Breast epithelium (tissue), 4 donors: ENCODE measurements around the gene SLC25A43. TPM values are rescaled to one million over a fixed set of nuclear protein-coding genes. Genes with fewer than 3 reads are reported as not detected.
A peak's percentile ranks its signal among the peaks of the same experiment; 100 is the strongest.
"Not testable (repeated sequence)": the region's sequence is repeated elsewhere in the genome, so short reads cannot be mapped to it uniquely, and the experiment has no call there.

Source experiments
- DNase-seq, 2 donors: peaks; one replicate each; pipeline ENCODE4 v3.0.0-alpha.2; 2019; ENCODE audit warnings: low spot score in 2 of 2
- H3K27ac ChIP-seq, 2 donors: fragments of 200-600 bp; sonication (generic) in 1 of 2; one replicate each; pipeline ENCODE4 v1.5.1; 2016 to 2019; ENCODE audit warnings: mild to moderate bottlenecking in 1 of 2
- H3K27me3 ChIP-seq, 2 donors: fragments of 200-600 bp; sonication (generic) in 1 of 2; one replicate each; pipeline versions ENCODE4 v1.5.1 to v1.6.0; 2017 to 2019; ENCODE audit warnings: control low read depth in 1 of 2, mild to moderate bottlenecking in 1 of 2
- H3K36me3 ChIP-seq: fragments of 200-600 bp; one replicate; pipeline ENCODE4 v1.5.1; 2019
- H3K4me1 ChIP-seq, 2 donors: fragments of 200-600 bp; sonication (generic); one replicate each; pipeline ENCODE4 v1.5.1; 2016 to 2019; ENCODE audit warnings: control low read depth in 1 of 2
- H3K4me3 ChIP-seq, 3 donors: fragments of 200-600 bp; sonication (generic); 1 replicate in 2 of 3; 2 replicates in 1 of 3; pipeline ENCODE4 v1.5.1; 2016 to 2019; ENCODE audit warnings: mild to moderate bottlenecking in 3 of 3, moderate library complexity in 2 of 3
- H3K9me3 ChIP-seq, 2 donors: fragments of 200-600 bp; sonication (generic) in 1 of 2; one replicate each; pipeline ENCODE4 v1.5.1; 2016 to 2019; ENCODE audit warnings: control low read depth in 1 of 2
- POLR2A ChIP-seq: fragments of 450-650 bp; IDR thresholded peaks from one replicate; pipeline ENCODE4 v1.6.1; 2016; ENCODE audit warnings: antibody characterized with exemption, mild to moderate bottlenecking, moderate library complexity
- POLR2AphosphoS5 ChIP-seq, 3 donors: sonication (generic); formaldehyde crosslinking; IDR thresholded peaks; one replicate each; pipeline ENCODE4 v1.6.1; 2017; ENCODE audit warnings: antibody characterized with exemption in 3 of 3
- intact Hi-C: fragments of 100-400 bp; cut with DNase I; formaldehyde crosslinking; loops from one replicate; pipeline ENCODE4 v1.15.1; 2023; ENCODE audit warnings: low total_unique reads
- total RNA-seq, 3 donors: library from RNA; depleted of rRNA; stranded (reverse); fragments of >200 nt; gene quantifications; one replicate each; pipeline ENCODE4 v1.1.0, GENCODE V29; 2016
- TF ChIP-seq, protein P1 (sequence below), 3 donors: fragments of 450-650 bp; IDR thresholded peaks; one replicate each; pipeline ENCODE4 v1.5.1; 2016 to 2017; ENCODE audit warnings: antibody characterized with exemption in 3 of 3, mild to moderate bottlenecking in 3 of 3, moderate library complexity in 3 of 3

SLC25A43 gene
- total RNA-seq, 3 donors from 2014 or later = 16.3 to 20.5 (median 19.0) TPM

DNA sequence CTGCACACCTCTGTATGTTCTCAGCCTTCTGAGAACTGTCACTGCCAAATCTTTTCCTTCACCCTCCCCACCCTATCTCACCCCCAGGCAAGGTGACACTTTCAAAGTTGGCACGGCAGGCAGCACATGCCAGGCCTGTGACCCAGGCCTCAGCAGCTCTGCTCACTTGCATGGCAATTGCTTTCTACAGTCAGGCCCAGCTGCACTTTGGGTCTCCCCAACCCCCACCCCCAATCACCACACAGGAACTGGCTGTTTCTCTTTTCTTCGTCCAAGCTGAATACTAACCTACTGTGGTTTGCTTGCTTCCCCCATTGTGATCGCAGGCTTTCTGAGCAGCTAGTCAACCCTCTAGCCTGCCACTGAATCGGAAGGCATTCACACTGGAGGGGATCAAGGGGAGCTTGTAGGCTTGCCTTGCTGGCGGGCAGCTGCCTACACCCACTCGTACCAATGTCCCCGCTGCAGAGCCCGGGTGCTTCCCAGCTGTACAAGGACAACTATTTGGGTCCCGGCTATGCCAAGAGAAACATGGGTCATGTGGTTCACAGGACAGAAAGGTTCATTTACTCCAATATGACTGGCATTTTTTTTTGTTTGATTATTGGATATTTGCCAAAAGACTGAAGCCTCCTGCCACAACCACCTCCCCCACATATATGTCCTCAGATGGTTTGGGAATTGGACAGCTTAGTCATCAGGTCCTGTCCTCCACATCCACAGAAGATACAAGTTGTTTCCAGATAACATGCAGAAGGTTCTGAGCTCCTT, 28.1 kb downstream of the SLC25A43 start:
- H3K36me3 ChIP-seq = no peaks in the 10 kb centered on the region
- no peak overlapping the region for H3K4me3 ChIP-seq
- H3K27ac ChIP-seq = peak overlapping the region; percentile 18 to 52
- H3K4me1 ChIP-seq = no peaks in the 10 kb centered on the region
- H3K27me3 ChIP-seq = no peaks in the 10 kb centered on the region
- no peak for TF ChIP-seq POLR2AphosphoS5 (IDR thresholded peaks at IDR 0.05)
- no peak for TF ChIP-seq POLR2A
- peak in 1 of 2 donors; percentile 28 for DNase-seq
- intact Hi-C loops = no loop called here
- H3K9me3 ChIP-seq = no peaks in the 10 kb centered on the region

DNA sequence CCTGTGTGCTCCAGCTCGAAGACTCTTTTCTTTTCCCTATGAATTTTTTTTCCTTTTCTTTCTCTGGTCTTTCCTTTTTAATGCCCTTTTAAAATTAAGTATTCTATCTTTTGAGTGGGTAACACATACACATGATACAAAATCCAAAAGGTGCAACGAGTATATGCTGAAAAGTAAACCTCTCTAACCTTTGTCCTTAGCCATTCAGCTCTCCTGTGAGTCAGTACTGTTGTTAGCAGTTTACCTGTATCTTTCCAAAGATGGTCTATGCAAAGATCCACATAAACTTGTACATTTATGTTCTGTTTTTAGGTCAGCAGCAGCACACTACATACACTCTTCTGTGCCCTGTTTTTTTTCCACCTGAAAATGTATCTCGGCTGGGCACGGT, 28.7 kb downstream of the SLC25A43 start:
- H3K9me3 ChIP-seq = no peaks in the 10 kb centered on the region
- no peaks in the 10 kb centered on the region for H3K27me3 ChIP-seq
- no peaks in the 10 kb centered on the region for H3K4me1 ChIP-seq
- no peaks in the 10 kb centered on the region for H3K36me3 ChIP-seq
- peak overlapping the region in 1 of 2 donors; percentile 18 for H3K27ac ChIP-seq
- TF ChIP-seq, protein P1, sequence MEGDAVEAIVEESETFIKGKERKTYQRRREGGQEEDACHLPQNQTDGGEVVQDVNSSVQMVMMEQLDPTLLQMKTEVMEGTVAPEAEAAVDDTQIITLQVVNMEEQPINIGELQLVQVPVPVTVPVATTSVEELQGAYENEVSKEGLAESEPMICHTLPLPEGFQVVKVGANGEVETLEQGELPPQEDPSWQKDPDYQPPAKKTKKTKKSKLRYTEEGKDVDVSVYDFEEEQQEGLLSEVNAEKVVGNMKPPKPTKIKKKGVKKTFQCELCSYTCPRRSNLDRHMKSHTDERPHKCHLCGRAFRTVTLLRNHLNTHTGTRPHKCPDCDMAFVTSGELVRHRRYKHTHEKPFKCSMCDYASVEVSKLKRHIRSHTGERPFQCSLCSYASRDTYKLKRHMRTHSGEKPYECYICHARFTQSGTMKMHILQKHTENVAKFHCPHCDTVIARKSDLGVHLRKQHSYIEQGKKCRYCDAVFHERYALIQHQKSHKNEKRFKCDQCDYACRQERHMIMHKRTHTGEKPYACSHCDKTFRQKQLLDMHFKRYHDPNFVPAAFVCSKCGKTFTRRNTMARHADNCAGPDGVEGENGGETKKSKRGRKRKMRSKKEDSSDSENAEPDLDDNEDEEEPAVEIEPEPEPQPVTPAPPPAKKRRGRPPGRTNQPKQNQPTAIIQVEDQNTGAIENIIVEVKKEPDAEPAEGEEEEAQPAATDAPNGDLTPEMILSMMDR (IDR thresholded peaks at IDR 0.05) = no peak
- TF ChIP-seq POLR2A = no peak
- TF ChIP-seq POLR2AphosphoS5 (IDR thresholded peaks at IDR 0.05) = no peak
- H3K4me3 ChIP-seq = no peak overlapping the region
- no peak for DNase-seq
- intact Hi-C loops = no loop called here

DNA sequence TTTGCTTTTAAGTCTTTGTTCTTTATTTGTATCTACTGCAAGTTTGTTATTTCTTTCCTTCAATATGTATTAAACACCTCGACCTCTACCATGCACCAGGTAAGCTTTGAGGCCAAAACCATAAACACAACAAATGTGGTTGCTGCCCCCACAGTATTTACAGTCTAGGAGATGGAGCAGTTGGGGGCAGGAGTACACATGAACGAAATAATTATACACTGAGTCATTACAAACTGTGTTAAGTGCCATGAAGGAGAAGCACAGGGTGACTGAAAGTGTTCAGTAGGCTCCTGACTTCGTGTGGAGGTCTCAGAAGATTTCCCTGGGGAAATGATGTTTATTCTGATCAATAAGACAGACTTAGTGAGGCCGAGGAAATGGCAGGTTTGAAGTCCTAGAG, 30.3 kb downstream of the SLC25A43 start:
- TF ChIP-seq, protein P1 (IDR thresholded peaks at IDR 0.05) = no peak
- Histone ChIP-seq H3K27me3 (no peaks in the 10 kb centered on the region), H3K4me1 (no peaks in the 10 kb centered on the region), H3K4me3 (no peak overlapping the region), H3K36me3 (no peaks in the 10 kb centered on the region), H3K9me3 (no peaks in the 10 kb centered on the region), H3K27ac (no peak overlapping the region)
- intact Hi-C loops = no loop called here
- DNase-seq = no peak

DNA sequence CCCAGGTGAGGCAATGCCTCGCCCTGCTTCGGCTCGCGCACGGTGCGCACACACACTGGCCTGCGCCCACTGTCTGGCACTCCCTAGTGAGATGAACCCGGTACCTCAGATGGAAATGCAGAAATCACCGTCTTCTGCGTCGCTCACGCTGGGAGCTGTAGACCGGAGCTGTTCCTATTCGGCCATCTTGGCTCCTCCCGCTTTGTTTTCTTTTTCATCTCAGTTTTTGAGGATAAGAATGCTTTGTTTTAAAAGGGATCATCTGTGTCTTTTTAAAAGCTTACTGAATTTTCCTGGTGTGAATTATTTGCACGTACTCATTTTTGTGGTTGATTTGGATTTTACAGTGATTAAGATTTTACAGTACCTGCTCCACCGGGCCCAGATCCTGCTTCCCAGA, 42.2 kb downstream of the SLC25A43 start:
- DNase-seq, H3K36me3 ChIP-seq, H3K27me3 ChIP-seq, H3K9me3 ChIP-seq, H3K4me1 ChIP-seq, H3K27ac ChIP-seq, H3K4me3 ChIP-seq, intact Hi-C loops: not testable (repeated sequence)

DNA sequence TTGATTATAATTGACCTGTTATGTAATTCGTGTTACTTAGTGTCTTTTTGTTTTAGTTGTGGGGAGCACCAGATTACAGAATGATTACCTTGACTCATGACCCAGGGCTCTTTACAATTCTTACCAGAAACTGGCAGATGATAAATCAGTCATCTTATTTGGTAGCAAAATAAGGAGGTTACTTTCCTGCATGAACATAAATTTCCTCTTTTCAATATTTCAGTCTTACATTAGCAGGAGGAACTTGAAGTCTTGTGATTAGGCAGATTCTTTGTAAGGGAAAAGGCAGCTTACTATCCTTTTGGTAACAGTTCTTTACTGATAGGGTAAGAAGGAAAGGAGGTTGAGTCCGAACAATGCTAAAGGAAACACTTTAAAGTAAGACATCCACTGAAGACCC, 43.1 kb downstream of the SLC25A43 start:
- Histone ChIP-seq H3K36me3 (no peaks in the 10 kb centered on the region), H3K27me3 (peaks cover 0 to 5% of the 10 kb centered on the region in 2 donors), H3K4me3 (no peak overlapping the region), H3K27ac (no peak overlapping the region), H3K4me1 (no peaks in the 10 kb centered on the region), H3K9me3 (no peaks in the 10 kb centered on the region)
- DNase-seq = no peak
- TF ChIP-seq POLR2AphosphoS5 (IDR thresholded peaks at IDR 0.05) (no peak), POLR2A (no peak)
- TF ChIP-seq, protein P1 (IDR thresholded peaks at IDR 0.05) = no peak
- intact Hi-C loops = no loop called here

DNA sequence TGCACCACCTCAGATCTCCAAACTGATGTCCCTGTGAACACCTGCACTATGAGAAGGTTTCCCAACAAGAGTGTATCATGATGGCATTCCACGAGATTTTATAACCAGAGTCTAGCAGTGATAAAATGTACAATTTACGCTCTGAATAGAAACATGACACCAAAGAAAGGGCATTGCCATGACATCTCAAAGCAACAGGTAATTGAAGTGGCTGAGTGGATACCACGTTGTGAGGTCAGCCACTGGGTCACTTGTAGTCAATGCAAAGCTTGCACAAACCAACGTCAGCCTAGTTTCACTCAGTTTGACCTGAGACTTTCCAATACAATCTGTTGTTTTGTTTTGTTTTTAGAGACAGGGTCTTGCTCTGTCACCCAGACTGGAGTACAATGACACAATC, 54.1 kb downstream of the SLC25A43 start:
- TF ChIP-seq POLR2AphosphoS5 (IDR thresholded peaks at IDR 0.05) = no peak
- TF ChIP-seq, protein P1 (IDR thresholded peaks at IDR 0.05) = no peak
- no peak for TF ChIP-seq POLR2A
- Histone ChIP-seq H3K9me3 (no peaks in the 10 kb centered on the region), H3K27ac (no peak overlapping the region), H3K4me3 (no peak overlapping the region), H3K4me1 (no peaks in the 10 kb centered on the region), H3K27me3 (no peaks in the 10 kb centered on the region), H3K36me3 (no peaks in the 10 kb centered on the region)
- DNase-seq = no peak
- intact Hi-C loops = no loop called here
